Measurements from ENCODE around the gene OSBPL1A.

The OSBPL1A gene

DNA sequence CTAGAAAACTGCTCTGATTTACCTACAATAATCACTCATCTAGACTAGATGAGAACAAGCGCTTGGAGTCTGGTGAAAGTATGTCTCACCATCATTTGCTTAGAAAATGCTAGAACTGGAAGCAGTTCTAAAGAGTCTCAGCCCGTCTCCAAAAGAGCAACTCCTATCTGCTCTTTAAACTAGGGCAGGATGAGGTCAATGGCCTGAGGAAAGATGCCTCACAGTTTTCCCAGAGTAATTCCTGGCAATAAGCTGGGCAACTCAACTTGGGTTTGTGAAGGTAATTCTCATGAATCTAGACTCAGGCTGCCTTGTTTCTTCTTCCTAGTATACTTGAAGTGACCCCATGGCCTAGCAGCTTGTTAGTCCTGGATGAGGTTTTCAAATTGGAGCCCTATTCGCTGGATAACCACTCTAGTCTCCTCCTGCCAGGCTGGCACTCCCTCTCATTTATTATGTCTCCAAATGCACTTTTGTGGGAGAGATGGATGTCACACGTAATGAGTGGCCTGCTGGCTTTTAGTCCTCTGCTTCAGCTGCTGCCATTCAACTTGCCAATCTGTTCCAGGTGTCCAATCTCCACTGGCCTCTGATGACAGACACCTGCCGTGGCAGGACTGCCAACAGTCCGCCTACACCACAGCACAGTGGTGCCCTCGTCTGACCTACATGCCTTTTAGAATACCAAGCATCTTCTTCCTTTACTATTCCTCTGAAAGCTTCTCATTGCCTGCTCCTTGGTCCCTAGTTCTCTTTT is 177.9 kb downstream of the OSBPL1A start:
- no peak for DNase-seq (ENCODE audit: low spot score)

DNA sequence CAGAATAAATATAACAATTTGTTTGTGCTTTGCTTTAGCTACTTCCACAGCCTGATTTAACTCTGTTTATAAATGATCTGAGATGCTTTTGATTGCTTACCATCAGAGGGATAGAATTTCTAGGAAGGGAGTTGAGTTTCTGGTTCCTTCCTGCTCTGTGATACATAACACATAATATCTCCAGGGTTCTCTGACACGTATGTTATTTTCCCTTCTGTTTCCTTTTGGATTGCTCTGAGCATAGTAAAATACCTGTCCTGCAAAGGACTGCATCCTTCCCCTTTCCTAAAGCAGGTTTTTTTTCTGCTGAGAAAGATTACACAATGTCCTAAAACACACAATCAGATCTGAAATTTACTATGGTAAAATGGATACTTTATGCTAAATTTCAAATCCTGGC is 182.7 kb downstream of the OSBPL1A start:
- DNase-seq (ENCODE audit: low spot score): no peak

DNA sequence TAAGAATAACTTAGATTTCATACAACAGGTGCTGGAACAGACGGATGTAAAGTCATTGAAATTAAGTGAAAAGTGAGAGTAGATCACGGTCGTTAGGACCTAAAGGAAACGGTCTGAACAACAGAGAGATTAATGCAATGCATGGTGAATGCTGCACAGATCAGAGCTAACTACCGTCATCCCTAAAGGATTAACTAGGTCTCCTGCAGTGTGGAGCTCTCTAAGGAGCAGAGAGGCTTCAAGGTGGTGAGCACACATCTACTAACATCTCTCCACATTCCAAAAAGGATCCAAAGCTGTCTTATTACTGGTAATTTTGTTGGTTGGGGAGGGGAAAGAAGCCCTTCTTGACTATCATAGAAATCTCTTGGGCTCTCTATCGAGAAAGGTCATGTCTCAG is 183.5 kb downstream of the OSBPL1A start:
- no peak for DNase-seq (ENCODE audit: low spot score)

DNA sequence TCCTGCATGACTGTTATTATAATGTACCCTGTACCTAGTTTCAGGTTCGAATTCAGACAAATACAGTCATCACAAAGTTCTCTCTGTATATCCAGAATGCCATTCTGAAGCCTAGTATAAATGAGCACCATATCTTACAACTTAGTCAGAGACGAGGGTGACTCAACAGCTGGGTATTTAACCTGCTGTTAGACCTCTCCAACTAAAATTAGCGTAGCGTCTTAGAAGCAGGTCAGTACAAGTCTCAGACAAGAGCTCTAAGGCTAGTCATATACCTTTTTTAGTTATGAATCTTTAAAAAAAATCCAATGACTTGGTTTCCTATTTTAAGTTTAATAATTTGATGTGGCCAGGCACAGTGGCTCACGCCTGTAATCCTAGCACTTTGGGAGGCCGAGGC is 184.7 kb downstream of the OSBPL1A start:
- DNase-seq (ENCODE audit: low spot score): no peak

DNA sequence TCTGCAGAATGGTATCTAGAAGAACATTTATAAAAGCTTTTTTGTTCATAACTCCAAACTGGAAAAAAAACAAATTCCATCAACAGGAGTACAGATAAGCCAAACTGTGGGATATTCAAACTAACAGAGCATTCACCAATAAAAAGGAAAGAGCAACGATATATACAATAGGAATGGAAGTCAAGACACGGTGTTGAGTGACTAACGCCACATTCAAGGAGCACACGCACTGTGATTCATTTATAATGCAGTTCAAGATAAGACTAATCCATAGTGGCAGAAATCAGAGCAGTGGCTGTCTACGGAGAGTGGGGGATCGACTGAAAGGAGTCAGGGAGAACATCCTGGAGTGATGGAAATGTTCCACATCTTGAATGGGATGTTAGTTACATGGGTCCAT is 188.1 kb downstream of the OSBPL1A start:
- DNase-seq (ENCODE audit: low spot score): no peak

DNA sequence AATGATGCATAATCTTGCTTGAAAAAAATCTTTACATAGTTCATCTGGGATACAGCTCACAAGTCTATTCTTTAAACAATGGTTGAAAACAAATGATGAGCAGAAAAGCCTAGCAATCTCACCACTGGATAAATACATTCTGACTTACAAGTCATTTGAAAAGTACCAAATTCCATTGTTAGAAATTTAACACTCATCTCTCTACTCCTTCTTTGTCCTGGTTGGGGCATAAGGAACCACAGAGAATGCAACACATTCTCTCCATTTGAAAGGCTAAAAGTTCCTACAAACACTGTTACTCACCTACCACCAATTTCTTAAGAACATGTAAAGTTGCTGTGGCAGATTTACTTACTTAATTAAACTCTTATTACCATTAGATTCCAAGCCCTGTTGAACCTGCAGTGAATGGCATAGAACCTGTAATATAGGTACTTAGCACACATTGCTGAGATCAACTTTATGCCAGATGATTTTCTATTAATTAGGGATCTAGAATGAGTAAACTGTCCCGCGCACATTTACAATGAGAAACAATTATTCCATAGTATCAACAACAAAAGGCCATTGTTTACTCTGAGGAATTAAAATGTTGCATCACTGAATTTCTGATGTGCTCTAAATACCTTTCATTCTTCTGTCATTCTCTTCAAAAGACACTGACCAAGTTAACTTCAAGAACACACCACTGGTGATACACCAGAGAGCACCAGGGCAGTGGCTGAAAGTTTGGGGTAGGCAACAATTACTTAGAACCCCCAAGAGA is 189.2 kb downstream of the OSBPL1A start:
- DNase-seq (ENCODE audit: low spot score): no peak

DNA sequence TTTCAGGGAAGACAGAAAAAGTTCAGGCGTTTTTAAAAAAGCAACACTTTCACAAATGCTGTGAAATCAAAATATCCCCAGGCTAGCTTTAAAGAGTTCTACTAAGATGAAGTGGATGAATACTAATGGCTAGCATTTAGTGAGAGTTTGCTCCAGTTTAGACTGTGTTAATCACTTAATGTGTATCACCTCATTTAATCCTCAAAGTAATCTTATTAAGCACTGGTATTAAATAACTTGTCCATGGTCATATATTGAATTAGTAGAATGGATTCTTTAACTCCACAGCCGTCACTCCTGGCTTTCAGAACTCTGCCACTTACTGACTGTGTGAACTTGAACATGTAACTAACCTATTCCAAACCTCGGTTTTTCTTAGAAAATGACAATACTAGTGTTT is 192.7 kb downstream of the OSBPL1A start:
- no peak for DNase-seq (ENCODE audit: low spot score)

DNA sequence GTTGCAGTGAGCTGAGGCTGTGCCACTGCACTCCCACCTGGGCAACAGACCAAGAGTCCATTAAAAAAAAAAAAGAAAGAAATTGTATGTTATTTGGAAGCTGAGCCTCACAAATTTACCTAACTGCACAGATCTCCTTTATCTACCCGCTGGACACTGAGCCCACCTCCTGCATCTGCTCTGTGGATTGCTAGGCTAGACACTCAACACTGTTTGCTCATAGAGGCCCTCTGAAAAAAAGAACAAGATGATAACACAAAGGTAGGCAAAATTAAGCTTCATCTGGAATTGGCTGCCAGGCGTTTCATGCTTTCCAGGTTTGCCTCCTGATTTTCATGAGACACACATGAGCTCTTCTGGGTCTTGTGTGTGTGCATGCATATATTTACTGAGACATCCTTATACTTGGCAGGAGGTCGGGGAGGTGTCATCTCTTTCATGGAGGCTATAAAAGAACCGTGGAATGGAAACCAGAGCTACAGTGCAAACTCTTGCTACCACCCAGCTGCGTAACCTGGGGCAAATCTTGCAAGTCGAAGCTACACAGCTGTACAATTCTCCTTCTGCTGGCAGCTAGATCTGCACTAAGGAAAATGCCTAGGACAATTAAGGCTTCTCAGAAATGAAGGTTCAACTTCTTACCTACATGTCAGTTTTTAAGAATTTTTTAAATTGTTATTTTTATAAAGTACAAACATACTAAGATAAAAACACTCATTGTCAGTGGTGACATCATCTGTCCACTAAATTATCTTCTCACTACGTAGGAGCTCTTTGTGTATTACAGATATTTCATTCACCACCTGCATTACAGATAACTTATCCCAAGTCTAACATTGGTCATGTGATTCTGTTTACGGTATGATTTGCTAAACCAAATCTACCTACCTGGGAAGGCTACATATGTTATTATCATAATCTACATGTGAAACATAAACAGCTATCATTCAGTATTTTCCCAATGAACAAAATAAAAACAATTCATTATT is 195.6 kb downstream of the OSBPL1A start:
- DNase-seq (ENCODE audit: low spot score): no peak

DNA sequence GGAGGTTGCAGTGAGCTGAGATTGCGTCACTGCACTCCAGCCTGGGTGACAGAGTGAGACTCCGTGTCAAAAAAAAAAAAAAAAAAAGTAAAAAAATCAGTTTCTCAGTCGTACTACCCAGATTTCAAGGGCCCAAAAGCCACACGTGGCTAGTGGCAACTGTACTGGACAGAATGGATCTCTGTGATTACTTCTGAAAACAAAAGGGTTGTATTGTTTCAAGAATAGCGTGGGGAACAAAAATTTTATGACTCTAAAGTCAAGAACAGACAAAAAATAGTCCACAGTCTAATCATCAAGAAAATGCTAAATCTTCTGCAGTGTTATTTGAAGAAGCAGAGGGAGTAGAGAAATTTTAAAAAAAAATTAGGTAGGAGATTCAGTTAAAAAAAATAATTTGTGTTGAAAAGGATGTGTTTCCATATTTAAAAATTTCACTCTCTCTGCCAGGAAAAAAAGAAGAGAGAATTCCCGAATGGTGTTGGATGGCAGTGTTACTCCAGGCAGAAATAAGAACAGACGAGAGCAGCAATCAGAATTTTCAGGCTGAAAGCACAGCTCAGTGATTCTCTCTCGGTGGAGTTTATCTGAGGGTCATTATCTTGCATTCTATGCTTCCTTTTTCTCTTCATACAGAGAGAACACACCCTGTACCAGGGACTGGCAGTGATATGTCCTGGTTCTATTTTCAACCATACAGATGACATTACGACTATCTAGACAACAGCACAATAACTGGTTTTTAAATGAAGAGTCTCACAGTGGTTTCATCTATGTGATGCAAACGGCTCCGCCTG is 196.9 kb downstream of the OSBPL1A start:
- DNase-seq (ENCODE audit: low spot score): no peak

DNA sequence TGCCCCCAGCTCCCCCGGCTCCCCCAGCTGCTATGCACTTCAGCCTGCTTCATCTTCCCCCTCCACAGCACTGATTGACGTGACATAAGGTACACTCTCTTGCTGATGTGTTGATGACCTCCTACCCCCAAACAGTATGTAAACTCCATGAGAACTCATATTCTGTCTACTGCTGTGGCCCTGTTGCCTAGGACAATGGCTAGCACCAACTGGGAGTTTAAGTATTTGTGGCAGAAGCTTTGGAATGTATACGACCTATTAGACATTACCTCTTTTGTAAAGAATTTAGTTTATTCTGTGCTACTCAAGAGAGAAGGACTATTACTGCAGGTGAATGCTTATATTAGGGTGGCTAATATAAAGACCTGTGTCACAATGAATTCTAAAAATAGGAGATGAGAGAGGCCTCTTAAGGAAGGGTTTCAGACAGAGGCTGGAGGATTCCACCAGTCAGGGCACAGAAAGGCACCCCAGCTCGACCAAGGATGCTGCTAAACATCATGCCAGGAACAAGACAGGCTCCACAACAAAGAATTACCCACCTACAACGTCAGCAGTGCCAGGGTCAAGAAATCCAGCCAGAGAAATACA is 198.2 kb downstream of the OSBPL1A start:
- DNase-seq (ENCODE audit: low spot score): no peak

DNA sequence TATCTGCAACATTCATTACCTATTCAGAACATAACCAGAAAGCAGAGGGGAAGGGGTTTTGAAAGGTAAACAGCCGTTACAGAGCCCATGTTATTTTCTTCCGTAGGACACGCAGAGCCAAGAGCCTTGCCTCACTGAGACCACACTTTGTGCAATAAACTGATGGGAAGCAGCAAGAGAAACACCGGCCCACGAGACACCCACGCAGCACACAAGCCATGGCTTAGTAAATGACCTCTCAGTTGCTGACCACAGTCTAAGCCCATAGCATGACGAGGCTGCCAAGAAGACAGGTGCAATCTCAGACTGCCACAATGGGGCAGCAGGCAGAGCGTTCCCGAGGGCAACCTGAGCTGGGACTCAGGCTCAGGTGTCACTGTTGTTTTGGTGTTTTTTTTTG is 199.2 kb downstream of the OSBPL1A start:
- no peak for DNase-seq (ENCODE audit: low spot score)

DNA sequence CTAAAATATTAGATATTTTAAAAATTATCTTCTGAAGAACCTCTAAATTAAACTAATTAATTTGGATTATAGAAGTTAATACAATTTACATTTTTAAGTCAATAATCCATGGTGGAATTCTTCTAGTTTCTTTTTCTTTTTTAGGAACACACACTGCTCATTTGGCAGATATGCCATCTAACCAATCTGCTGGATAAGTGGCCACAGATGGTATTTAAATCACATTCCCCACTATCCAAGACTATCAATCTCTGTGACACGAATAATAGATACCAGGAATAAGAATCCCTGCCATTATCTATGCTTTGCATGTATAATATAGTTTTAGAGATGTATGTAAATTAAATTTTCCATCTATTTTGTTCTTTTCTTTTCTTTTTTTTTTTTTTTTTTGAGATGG is 200.2 kb downstream of the OSBPL1A start:
- DNase-seq (ENCODE audit: low spot score): no peak

DNA sequence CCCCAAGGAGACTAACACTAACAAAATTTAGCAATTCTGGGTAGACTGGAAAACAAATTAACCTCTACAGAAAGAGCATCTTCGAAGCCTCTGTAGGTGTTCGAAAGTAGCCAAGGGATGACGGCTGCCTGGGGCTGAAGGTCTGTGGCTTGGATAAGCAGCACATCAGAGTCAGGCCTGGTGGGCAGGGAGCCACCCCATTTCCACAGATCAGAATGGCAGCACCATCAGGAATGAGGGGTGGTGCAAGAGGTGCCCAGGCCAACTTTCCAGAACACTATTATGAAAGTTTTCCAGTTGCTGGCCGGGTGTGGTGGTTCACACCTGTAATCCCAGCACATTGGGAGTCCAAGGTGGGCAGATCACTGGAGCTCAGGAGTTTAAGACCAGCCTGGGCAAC is 200.9 kb downstream of the OSBPL1A start:
- no peak for DNase-seq (ENCODE audit: low spot score)

DNA sequence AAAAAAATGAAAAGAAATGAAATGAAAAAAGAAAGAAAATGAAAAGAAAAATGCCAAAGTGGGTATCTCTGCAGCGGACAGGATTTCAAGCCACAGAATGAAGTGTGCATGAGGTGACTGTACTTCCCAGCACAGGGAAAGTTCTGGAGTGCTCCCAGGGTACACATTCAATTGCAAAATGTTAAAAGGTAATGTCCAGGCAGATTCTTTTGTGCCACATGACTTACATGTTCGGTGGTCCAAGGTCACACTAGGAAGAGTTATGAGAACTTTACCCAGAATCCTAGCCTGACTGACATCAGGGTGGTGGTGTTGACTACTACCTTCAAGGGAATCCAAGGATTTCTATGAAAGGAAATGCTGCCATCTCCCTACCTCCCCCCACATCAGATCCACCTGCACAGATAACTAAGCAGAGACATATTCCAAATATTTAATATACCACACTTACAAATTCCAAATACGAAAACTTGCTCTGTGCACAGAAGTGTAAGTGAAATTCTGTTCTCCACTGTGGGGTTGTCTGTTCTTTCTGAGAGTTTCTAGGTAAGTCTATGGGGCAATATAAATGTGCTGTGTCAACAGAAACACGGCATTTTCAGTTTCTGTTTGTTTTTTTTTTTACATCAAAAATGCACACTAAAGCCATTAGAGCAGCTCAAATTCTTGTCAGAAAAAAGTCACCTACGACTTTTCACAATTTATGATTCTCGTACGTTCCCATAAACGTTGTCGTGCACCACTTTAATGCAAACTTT is 202.1 kb downstream of the OSBPL1A start:
- no peak for DNase-seq (ENCODE audit: low spot score)

DNA sequence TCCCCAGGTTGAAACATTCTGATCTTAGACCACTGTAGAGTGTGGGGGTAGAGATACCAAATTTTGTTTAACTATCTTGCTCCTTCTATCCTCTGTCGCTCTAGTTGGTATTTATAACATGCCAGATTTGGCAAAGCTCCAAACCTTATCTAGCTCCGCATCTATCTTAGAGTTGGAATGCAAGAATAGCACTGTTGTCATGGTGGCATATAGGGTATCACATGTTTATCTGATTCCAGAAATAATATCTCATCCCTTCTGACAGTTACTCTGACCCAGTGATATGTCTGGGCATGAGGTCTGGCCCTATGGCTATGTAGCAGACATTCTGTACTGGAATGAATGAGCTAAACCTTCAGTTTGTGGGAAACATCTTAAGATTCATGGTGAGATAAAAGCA is 207.0 kb downstream of the OSBPL1A start:
- DNase-seq (ENCODE audit: low spot score): no peak

DNA sequence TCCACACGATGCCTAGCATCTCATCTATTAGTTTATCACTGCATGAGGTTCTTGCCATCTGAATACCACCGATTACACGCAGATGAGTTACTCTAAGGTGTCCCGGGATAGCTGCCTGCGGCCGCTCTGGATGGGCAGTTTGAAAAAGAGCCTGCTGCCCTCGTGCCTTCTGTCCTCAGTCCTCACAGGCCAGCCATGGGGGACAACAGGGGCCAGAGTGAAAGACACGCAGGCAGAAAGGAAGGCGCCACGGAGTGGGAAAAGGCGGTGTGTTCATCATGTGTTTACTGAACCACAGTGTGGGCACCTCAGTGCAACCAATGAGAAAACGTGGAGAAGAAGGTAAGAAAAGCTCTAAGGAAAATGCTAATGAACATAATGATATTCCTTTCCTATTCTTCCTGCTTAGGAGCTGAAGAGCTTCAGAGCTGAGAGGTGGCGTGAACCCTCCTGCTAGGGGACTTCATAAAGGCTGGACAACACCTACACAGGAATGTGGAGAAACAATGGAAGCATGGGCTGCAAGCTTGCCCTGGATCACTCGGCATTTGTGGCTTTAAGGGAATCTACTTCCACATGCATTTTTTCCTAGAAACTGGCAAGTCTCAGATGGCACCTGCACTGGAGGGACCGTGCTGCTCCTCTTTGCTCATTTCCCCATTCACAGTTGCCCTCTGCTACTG is 207.8 kb downstream of the OSBPL1A start:
- no peak for DNase-seq (ENCODE audit: low spot score)

DNA sequence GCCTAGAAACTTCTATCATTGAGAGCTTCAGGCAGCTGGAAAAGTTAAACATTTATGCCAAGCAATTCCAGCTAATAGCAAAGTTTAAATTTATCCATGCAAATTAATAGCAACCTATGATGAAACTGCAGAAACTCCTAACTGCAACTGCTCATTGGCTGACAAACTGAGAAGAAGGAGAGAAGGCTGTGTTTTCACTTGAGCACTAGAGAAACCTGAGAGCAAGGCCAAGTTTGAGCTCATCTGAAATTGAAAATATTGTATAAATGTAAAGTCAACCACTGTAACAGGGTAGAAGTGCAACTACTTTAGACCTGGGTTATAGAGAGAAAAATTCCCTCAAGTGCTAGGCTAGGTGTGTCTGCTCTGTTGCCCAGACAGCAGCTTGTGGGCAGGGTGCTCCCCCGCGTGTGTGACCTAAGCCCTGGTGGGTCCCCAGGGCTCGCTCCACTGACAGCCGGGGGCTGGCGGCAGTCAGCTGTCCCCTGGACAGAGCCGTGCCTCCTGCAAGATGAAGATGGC is 208.6 kb downstream of the OSBPL1A start:
- DNase-seq (ENCODE audit: low spot score): no peak

DNA sequence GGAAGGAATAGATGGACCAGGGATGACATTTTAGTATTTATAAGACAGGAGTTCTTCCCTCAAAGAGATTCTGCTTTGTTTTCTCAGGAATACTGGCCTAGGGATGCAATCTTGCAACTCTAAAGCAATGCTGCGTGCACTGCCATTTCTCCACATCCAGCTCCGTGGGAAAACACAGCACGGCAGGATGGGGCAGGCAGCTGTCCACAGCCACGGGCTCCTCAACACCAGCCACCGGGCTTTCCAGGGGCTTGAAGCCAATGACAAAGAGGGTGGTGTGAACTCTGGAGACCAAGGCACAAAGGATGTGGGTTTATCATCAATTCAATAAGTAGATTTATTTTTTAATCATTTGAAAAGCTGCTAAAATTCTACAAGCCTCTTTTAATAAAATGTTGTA is 209.5 kb downstream of the OSBPL1A start:
- no peak for DNase-seq (ENCODE audit: low spot score)

DNA sequence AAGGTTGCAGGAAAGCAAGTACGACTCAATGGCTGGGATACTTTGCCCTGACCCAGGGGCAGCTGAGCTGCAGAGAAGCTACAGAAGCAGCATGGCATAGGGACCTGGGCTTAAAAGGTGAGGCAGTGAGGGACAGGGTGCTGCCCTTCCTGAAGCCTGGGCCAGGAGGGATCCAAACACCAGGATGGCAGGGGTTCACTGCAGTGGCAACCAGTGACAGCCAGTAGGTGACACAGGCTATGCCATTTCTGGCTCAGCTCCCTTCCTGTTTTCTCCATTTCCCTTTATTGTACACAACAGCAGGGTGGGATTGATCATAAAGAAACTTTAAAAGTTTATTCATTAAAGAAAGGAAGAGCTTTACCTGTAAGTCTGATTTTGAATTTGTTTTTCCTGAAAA is 209.9 kb downstream of the OSBPL1A start:
- no peak for DNase-seq (ENCODE audit: low spot score)

DNA sequence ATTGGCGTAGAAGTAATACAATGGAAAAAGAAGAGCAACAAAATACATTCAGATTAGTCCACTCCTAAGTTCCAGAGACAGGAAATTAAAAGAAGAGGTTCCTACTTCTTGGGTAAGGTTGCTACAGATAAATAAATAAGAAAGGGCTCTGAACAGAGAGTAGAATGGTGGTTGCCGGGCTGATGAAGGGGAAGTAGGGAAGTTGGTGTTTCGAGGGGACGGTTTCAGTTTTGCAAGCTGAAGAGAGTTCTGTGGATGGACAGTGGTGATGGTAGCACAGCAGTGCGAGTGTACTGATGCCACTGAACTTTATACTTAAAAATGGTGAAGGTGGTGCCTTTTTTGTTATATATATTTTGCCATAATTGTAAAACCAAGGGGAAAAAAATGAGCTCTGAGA is 210.6 kb downstream of the OSBPL1A start:
- no peak for DNase-seq (ENCODE audit: low spot score)
